Measurements from ENCODE around the gene PLEKHG5. TPM values are rescaled to one million over a fixed set of nuclear protein-coding genes. Genes with fewer than 3 reads are reported as not detected.

PLEKHG5 gene
- total and polyA plus RNA-seq, 2 donors (not counting 1 experiment from before 2014, with no cell fraction given) = 0.13 to 0.20 TPM

- H3K4me3 Mint-ChIP-seq = no peak overlapping the region
- no peaks in the 10 kb centered on the region for H3K79me2 ChIP-seq (ENCODE audit: control insufficient read depth, insufficient read depth, low read length)
- no peaks in the 10 kb centered on the region for H3K9me3 ChIP-seq (ENCODE audit: control extremely low read depth in 1 of 3, control insufficient read depth in 2 of 3, insufficient read depth in 1 of 3, low read length in 2 of 3)
- no peak for ATAC-seq (ENCODE audit: low read depth)
- H3K27me3 ChIP-seq (replicated peaks in 1 of 4; ENCODE audit: control extremely low read depth in 1 of 4, control insufficient read depth in 3 of 4, insufficient read depth in 4 of 4, low read length in 3 of 4) = peaks cover 0 to 2% (median 0%) of the 10 kb centered on the region in 4 experiments
- no peak for DNase-seq
- H3K27ac ChIP-seq (ENCODE audit: low read length in 2 of 2) = no peak overlapping the region
- no peak overlapping the region for H3K4me3 ChIP-seq (ENCODE audit: control extremely low read depth in 1 of 5, extremely low read depth in 1 of 5, insufficient read depth in 1 of 5, low read depth in 2 of 5, low read length in 4 of 5)
- no peaks in the 10 kb centered on the region for H3K9me3 Mint-ChIP-seq (ENCODE audit: insufficient read depth)
- peaks cover 0 to 10% of the 10 kb centered on the region in 2 donors for H3K4me1 ChIP-seq (ENCODE audit: control insufficient read depth in 2 of 2, insufficient read depth in 2 of 2, low read length in 2 of 2)
- H4K20me1 ChIP-seq (ENCODE audit: control insufficient read depth, insufficient read depth, low read length, poor library complexity, severe bottlenecking) = no peaks in the 10 kb centered on the region
- no peak overlapping the region for H3K4me2 ChIP-seq (replicated peaks; ENCODE audit: low read depth, low read length, poor library complexity, severe bottlenecking)
- intact Hi-C loops (cut with micrococcal nuclease) = no loop called here
- CTCF ChIA-PET = no interaction called here
- H2AFZ ChIP-seq (ENCODE audit: insufficient read depth, low read depth, low read length, poor library complexity, severe bottlenecking) = no peak overlapping the region
- H3K4me1 Mint-ChIP-seq = no peaks in the 10 kb centered on the region
- H3K36me3 ChIP-seq (replicated peaks in 1 of 2; ENCODE audit: control extremely low read depth in 1 of 2, control insufficient read depth in 1 of 2, extremely low read depth in 1 of 2, insufficient read depth in 2 of 2, low read length in 1 of 2) = no peaks in the 10 kb centered on the region
- H3K9ac ChIP-seq (ENCODE audit: low read length) = no peak overlapping the region
- H3K27me3 Mint-ChIP-seq = peaks cover 10% of the 10 kb centered on the region
- WGBS (ENCODE audit: insufficient coverage) = 27% methylated on average over 18 of the region's 20 CpGs
- POLR2A ChIA-PET = no interaction called here
- no peak overlapping the region for H3K27ac Mint-ChIP-seq
- no peak for TF ChIP-seq CTCF (IDR thresholded peaks at IDR 0.05)
These were observed 17.9 kb upstream of the PLEKHG5 start for GRCh38 chr1:6509220-6509918.

GRCh38 chr1:6508816-6509189 is 17.3 kb upstream of the PLEKHG5 start:
- DNase-seq (no peak), ATAC-seq (ENCODE audit: low read depth) (no peak)
- no peaks in the 10 kb centered on the region for H3K4me1 Mint-ChIP-seq
- no peak overlapping the region for H2AFZ ChIP-seq (ENCODE audit: insufficient read depth, low read depth, low read length, poor library complexity, severe bottlenecking)
- intact Hi-C loops (cut with micrococcal nuclease) = no loop called here
- TF ChIP-seq EZH2 (IDR thresholded peaks at IDR 0.05; ENCODE audit: borderline replicate concordance, insufficient read depth, low read depth, low read length, poor library complexity, severe bottlenecking) = no peak
- TF ChIP-seq CTCF (IDR thresholded peaks at IDR 0.05) = no peak
- peaks cover 10% of the 10 kb centered on the region for H3K27me3 Mint-ChIP-seq
- H3K9me3 Mint-ChIP-seq (ENCODE audit: insufficient read depth) = no peaks in the 10 kb centered on the region
- no peak overlapping the region for H3K27ac ChIP-seq (ENCODE audit: low read length in 2 of 2)
- H3K4me2 ChIP-seq (replicated peaks; ENCODE audit: low read depth, low read length, poor library complexity, severe bottlenecking) = no peak overlapping the region
- CTCF ChIA-PET = no interaction called here
- no peak overlapping the region for H3K9ac ChIP-seq (ENCODE audit: low read length)
- no peaks in the 10 kb centered on the region for H3K79me2 ChIP-seq (ENCODE audit: control insufficient read depth, insufficient read depth, low read length)
- no peak overlapping the region for H3K4me3 ChIP-seq (ENCODE audit: control extremely low read depth in 1 of 5, extremely low read depth in 1 of 5, insufficient read depth in 1 of 5, low read depth in 2 of 5, low read length in 4 of 5)
- H3K36me3 ChIP-seq (replicated peaks in 1 of 2; ENCODE audit: control extremely low read depth in 1 of 2, control insufficient read depth in 1 of 2, extremely low read depth in 1 of 2, insufficient read depth in 2 of 2, low read length in 1 of 2) = no peaks in the 10 kb centered on the region
- WGBS (ENCODE audit: insufficient coverage) = 93% methylated on average over 11 of the region's 11 CpGs
- H3K9me3 ChIP-seq (ENCODE audit: control extremely low read depth in 1 of 3, control insufficient read depth in 2 of 3, insufficient read depth in 1 of 3, low read length in 2 of 3) = no peaks in the 10 kb centered on the region
- H3K27ac Mint-ChIP-seq = no peak overlapping the region
- H4K20me1 ChIP-seq (ENCODE audit: control insufficient read depth, insufficient read depth, low read length, poor library complexity, severe bottlenecking) = no peaks in the 10 kb centered on the region
- POLR2A ChIA-PET = no interaction called here
- H3K27me3 ChIP-seq (replicated peaks in 1 of 4; ENCODE audit: control extremely low read depth in 1 of 4, control insufficient read depth in 3 of 4, insufficient read depth in 4 of 4, low read length in 3 of 4) = peaks cover 0 to 2% (median 0%) of the 10 kb centered on the region in 4 experiments
- H3K4me3 Mint-ChIP-seq = no peak overlapping the region
- peaks cover 0 to 10% of the 10 kb centered on the region in 2 donors for H3K4me1 ChIP-seq (ENCODE audit: control insufficient read depth in 2 of 2, insufficient read depth in 2 of 2, low read length in 2 of 2)

Measured in B cell (primary cell).